Left lung (tissue), 10 donors: ENCODE results near the gene EHD1. TPM values are rescaled to one million over a fixed set of nuclear protein-coding genes. Genes with fewer than 3 reads are reported as not detected.
"Not testable (repeated sequence)": the region's sequence is repeated elsewhere in the genome, so short reads cannot be mapped to it uniquely, and the experiment has no call there.

Experiments used
- ATAC-seq: fragments of 200-7000 bp; cut with Tn5 transposase; one replicate; pipeline ENCODE4 v1.9.1; 2020; ENCODE audit warnings: moderate library complexity
- DNase-seq, 4 donors: peaks; one replicate each; pipeline ENCODE4 v3.0.0-alpha.2; 2013 to 2020
- H3K27ac ChIP-seq, 2 donors: fragments of 200-600 bp; sonication (generic) in 1 of 2; one replicate each; pipeline versions ENCODE4 v1.5.0 to v1.8.0; 2020 to 2021
- H3K27me3 ChIP-seq, 2 donors: fragments of 200-600 bp; sonication (generic) in 1 of 2; one replicate each; pipeline versions ENCODE4 v1.5.0 to v1.8.0; 2020 to 2021
- H3K36me3 ChIP-seq, 2 donors: fragments of 200-600 bp; sonication (generic) in 1 of 2; one replicate each; pipeline versions ENCODE4 v1.5.0 to v1.8.0; 2020 to 2021
- H3K4me1 ChIP-seq, 2 donors: fragments of 200-600 bp; one replicate each; pipeline ENCODE4 v1.8.0; 2021
- H3K4me3 ChIP-seq, 2 donors: fragments of 200-600 bp; sonication (generic) in 1 of 2; one replicate each; pipeline versions ENCODE4 v1.5.0 to v1.8.0; 2020 to 2021; ENCODE audit warnings: mild to moderate bottlenecking in 1 of 2
- H3K9me3 ChIP-seq, 2 donors: fragments of 200-600 bp; sonication (generic) in 1 of 2; one replicate each; pipeline versions ENCODE4 v1.5.0 to v1.8.0; 2020 to 2021
- CTCF ChIP-seq, 2 donors: fragments of 200-600 bp; sonication (generic) in 1 of 2; IDR thresholded peaks; one replicate each; pipeline versions ENCODE4 v1.5.0 to v1.8.0; 2021; ENCODE audit warnings: antibody characterized with exemption in 2 of 2
- intact Hi-C, 2 donors: fragments of 100-400 bp; cut with DNase I; formaldehyde crosslinking; loops; one replicate each; pipeline versions ENCODE4 v1.11.2 to v1.14.2; 2022
- polyA plus RNA-seq, 6 donors: library from polyadenylated mRNA; unstranded; fragments of 120-200 nt; gene quantifications; one replicate each; pipeline ENCODE4 v1.2.1, GENCODE V29; 2013; ENCODE audit not compliant: insufficient read length in 6 of 6
- total RNA-seq, 2 donors: library from RNA; stranded (reverse); fragmentation: NEBNext Ultra II Directional; extraction: Animal tissue kit (Norgen Biotek cat#: 25700); gene quantifications; one replicate each; pipeline ENCODE4 v1.2.1, GENCODE V29; 2021
- donor health status: DM: no; HTN: yes; CAD: no.
- donor health status: DM: no; HTN: no; CAD: no.

EHD1 gene
- total and polyA plus RNA-seq, 8 donors, result 44.7 to 153 (median 55.4) TPM

DNA sequence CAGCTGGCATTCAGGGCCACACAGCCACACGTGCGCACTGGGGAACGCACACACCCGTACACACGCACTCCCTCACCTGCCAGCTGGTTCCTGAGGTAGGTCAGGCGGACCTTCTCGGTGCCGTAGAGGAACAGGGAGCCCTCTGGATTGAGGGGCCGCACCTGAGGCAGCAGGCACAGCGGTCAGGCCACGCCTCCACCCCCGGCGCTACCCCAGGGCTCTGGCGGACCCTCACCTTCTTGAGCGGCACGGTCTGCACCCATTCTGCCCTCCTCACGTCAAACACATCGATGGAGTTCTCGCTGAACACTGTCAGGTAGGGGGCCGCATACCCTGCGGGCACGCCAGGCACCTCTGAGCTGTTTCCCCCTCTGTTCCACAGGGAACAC lies 51.0 kb downstream of the EHD1 start:
- ATAC-seq (no peak), DNase-seq (no peak)
- Histone ChIP-seq H3K27ac (no peak overlapping the region), H3K36me3 (peaks cover 0 to 42% of the 10 kb centered on the region in 2 donors), H3K4me1 (no peaks in the 10 kb centered on the region), H3K27me3 (no peaks in the 10 kb centered on the region), H3K9me3 (no peaks in the 10 kb centered on the region), H3K4me3 (no peak overlapping the region)
- intact Hi-C loops, result no loop called here
- TF ChIP-seq CTCF (IDR thresholded peaks at IDR 0.05), result no peak

DNA sequence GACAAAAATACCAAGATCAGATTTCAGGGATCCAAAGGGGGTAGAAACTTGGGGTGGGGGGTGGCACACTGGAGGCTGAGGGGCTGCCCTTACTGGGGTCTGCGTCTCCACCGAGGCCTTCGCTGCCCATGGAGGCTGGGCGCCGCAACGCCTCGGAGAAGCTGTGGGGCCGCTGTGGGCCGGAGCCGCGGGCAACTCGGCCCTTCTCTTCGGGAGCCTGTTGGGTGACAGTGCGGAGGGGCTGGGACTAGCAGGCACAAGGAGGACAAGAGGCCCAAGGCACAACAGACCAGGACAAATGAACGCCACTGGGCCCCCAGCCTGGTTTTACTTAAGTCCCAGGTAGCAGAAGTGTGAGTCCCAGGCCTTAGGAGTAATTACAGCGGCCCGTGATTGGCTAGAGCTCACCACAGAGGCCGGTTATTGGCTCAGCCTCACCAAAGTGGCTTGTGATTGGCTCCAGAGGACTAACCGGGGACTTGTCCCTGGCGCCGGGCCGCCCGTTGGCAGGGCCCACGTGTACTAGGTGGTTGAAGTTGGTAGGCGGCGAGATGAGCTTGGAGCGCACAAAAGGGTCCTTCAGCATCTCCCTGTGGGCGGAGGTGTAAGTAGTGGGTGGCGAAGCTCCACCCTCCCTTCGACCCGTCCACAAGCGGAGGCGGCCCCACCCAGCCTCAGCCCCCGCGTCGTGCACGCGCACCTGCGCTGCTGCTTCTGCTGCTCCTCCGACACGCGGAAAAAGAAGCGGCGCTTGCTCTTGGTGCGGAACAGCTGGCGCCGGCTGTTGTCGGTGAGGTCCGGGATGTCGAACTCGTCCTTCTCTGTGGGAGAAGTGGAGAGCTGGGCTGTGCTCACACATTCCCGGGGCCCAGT lies 51.6 kb downstream of the EHD1 start:
- no peaks in the 10 kb centered on the region for H3K27me3 ChIP-seq
- no peak for DNase-seq
- no peak overlapping the region for H3K4me3 ChIP-seq
- H3K27ac ChIP-seq, result no peak overlapping the region
- no peak for TF ChIP-seq CTCF (IDR thresholded peaks at IDR 0.05)
- ATAC-seq, result no peak
- peaks cover 0 to 37% of the 10 kb centered on the region in 2 donors for H3K36me3 ChIP-seq
- no peaks in the 10 kb centered on the region for H3K4me1 ChIP-seq
- intact Hi-C loops, result no loop called here
- H3K9me3 ChIP-seq, result no peaks in the 10 kb centered on the region

DNA sequence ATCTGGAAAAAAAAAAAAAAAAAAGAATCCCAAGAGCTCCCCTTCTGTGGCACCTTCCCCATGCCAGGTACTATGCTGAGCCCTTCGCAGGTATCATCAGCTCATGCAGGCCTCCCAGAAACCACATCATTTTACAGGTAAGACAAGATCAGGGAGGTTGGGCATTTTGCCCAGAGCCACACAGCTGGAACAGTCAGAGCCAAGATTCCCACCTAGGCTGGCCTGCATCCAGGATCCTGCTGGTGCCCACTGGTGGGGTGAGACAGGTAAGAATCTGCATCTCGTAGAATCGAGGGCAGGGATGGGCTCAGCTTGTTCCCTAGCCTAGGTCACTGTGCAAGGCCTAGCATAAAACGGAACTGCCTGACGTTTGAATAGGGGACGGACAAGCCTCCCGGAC lies 52.4 kb downstream of the EHD1 start:
- Histone ChIP-seq H3K36me3 (peaks cover 0 to 30% of the 10 kb centered on the region in 2 donors), H3K9me3 (no peaks in the 10 kb centered on the region), H3K27ac (no peak overlapping the region), H3K4me1 (no peaks in the 10 kb centered on the region), H3K4me3 (no peak overlapping the region), H3K27me3 (no peaks in the 10 kb centered on the region)
- no peak for DNase-seq
- no peak for ATAC-seq
- intact Hi-C loops, result no loop called here
- TF ChIP-seq CTCF (IDR thresholded peaks at IDR 0.05), result no peak

DNA sequence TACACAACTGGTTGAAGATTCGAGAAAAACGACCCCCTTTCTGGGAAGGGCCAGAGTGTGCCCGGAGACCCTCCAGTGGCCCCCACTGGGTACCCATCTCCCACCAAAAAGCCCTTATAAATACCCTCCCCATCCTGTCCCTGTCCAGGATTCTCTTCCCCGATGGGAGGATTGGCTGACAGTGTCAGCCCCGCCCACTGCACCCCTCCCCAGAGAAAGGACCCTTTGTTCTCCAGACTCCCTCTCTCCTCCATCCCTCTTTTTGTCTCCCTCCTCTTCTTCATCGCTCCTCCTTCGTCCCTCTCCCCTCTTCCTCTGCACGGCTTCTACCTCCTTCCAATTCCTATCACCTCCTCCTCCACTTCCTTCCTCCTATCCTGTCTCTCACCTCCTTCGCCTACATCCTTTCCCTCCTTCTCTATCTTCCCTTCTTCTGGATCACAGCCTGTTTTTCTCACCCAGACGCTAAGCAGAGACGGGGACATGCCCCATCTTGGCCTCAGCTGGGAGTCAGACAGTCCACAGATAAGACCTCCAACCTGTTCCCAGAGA lies 54.8 kb downstream of the EHD1 start:
- H3K4me1 ChIP-seq, result no peaks in the 10 kb centered on the region
- no peak for ATAC-seq
- no peak for TF ChIP-seq CTCF (IDR thresholded peaks at IDR 0.05)
- peaks cover 0 to 12% of the 10 kb centered on the region in 2 donors for H3K36me3 ChIP-seq
- no peaks in the 10 kb centered on the region for H3K9me3 ChIP-seq
- DNase-seq, result no peak
- no peak overlapping the region for H3K4me3 ChIP-seq
- H3K27ac ChIP-seq, result no peak overlapping the region
- H3K27me3 ChIP-seq, result no peaks in the 10 kb centered on the region
- intact Hi-C loops, result no loop called here

DNA sequence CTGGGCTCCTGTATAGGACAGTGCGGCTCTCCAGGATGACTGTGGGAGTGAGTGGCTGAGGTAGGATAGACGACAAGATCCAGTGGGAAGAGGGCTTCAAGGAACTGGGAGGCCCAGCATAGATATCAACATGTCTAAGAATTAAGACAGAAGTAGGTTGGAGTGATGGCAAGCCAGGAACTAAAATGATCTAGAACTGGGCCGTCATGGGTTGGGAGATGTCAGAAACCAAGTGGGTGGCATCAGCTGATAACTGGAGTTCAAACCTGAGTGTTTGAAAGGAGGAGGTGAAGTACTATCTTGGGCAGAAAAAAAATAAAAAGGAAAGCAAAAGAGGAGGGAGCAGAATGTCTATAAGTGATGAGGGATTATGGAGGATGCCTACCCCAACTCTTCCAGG lies 60.9 kb downstream of the EHD1 start:
- Histone ChIP-seq H3K27me3 (no peaks in the 10 kb centered on the region), H3K9me3 (no peaks in the 10 kb centered on the region), H3K4me1 (no peaks in the 10 kb centered on the region), H3K36me3 (no peaks in the 10 kb centered on the region), H3K27ac (no peak overlapping the region), H3K4me3 (no peak overlapping the region)
- ATAC-seq (no peak), DNase-seq (no peak)
- intact Hi-C loops, result no loop called here
- TF ChIP-seq CTCF (IDR thresholded peaks at IDR 0.05), result no peak

GRCh38 chr11:64815433-64815832 lies 63.0 kb downstream of the EHD1 start:
- H3K4me3 ChIP-seq, DNase-seq, H3K9me3 ChIP-seq, H3K27me3 ChIP-seq, H3K27ac ChIP-seq, H3K36me3 ChIP-seq, intact Hi-C loops, ATAC-seq, H3K4me1 ChIP-seq: not testable (repeated sequence)
